Fibroblast of lung (primary cell): ENCODE data around the gene PTPRH.

Experiments
- EZH2 ChIP-seq: IDR thresholded peaks from 2 replicates; pipeline ENCODE4 v1.5.1; 2012; ENCODE audit warnings: low read length, control low read depth, mild to moderate bottlenecking; ENCODE audit errors: missing control alignments
- TF ChIP-seq, protein P1 (sequence below), 2 donors: IDR thresholded peaks in 1 of 2; conservative IDR thresholded peaks in 1 of 2; 1 replicate in 1 of 2; 2 replicates in 1 of 2; pipeline ENCODE4 v1.5.1; 2011 to 2012; ENCODE audit warnings: low read length in 2 of 2, control low read depth in 1 of 2, inconsistent platforms in 1 of 2, low read depth in 1 of 2, mild to moderate bottlenecking in 1 of 2

DNA sequence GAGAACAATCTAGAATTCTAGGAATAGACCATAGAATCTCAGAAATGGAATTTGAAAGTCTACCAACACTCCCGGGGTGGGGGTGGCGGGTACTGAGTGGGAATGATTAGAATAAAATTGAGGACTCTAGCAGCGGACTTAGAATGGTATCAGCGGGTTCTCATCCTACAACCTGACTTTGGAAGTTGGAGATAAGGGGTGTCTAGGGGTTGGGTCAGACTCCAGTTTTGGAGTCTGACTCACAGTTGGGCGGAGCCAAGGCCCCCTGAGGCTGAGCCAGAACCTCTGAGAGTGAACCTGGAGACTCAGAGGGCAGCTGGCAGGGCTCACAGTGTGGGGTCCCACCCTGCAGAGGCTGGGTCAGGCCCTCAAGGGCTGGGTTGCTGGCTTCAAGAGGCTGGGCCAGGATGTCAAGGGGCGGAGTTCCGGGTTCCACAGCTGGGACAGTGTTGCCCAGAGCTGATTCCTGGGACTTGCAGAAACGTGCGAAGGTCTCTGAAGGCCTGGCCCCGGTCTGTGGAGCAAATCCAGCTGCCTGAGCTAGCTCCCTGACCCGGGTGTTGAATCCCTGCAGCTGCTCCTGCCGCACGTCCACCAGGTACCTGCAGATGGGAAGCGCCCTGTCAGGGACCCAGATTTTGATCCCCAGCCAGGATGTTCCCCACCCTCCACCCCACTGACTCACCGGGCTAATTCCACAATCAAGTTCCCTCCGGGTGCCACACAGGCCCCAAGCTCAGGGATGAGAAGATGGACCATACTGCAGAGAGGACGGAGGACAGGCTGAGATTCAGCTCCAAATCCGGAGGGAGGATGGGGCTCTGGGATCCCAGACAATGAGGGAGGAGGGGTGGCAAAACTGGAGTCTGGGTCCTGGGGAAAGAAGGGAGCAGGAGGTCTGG is 50.2 kb downstream of the PTPRH start:
- TF ChIP-seq, protein P1, sequence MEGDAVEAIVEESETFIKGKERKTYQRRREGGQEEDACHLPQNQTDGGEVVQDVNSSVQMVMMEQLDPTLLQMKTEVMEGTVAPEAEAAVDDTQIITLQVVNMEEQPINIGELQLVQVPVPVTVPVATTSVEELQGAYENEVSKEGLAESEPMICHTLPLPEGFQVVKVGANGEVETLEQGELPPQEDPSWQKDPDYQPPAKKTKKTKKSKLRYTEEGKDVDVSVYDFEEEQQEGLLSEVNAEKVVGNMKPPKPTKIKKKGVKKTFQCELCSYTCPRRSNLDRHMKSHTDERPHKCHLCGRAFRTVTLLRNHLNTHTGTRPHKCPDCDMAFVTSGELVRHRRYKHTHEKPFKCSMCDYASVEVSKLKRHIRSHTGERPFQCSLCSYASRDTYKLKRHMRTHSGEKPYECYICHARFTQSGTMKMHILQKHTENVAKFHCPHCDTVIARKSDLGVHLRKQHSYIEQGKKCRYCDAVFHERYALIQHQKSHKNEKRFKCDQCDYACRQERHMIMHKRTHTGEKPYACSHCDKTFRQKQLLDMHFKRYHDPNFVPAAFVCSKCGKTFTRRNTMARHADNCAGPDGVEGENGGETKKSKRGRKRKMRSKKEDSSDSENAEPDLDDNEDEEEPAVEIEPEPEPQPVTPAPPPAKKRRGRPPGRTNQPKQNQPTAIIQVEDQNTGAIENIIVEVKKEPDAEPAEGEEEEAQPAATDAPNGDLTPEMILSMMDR (conservative IDR thresholded peaks at IDR 0.05 in 1 of 2, IDR thresholded peaks at IDR 0.05 in 1 of 2; ENCODE audit: low read depth in 1 of 2, low read length in 2 of 2) = no peak
- TF ChIP-seq EZH2 = no peak
